GM12878 (cell line): ENCODE data around the gene CACNG5. TPM values are rescaled to one million over a fixed set of nuclear protein-coding genes. Genes with fewer than 3 reads are reported as not detected.

Source experiments
- ATAC-seq: fragments of 200-7000 bp; cut with Tn5 transposase; 3 replicates; pipeline ENCODE4 v1.9.1; 2020; ENCODE audit warnings: mild to moderate bottlenecking, moderate library complexity
- BruUV-seq: library from RNA; stranded (reverse); fragments of 400-500 nt; replicated peaks from 2 replicates; lab custom pipeline; 2021; lab: Mats Ljungman, UMichigan
- CTCF ChIA-PET: fragments of 300-600 bp; sonication (Branson Sonifier 250); formaldehyde crosslinking; extraction: SDS; loops from one replicate; lab custom pipeline; 2021; ENCODE audit warnings: inconsistent platforms; lab: Yijun Ruan, JAX
- POLR2A ChIA-PET: fragments of 350-600 bp; formaldehyde crosslinking; extraction: SDS; loops from one replicate; lab custom pipeline; 2021; ENCODE audit warnings: inconsistent platforms; lab: Charles Lee
- RAD21 ChIA-PET: fragments of 300-600 bp; sonication (Branson Sonifier 250); formaldehyde crosslinking; loops from one replicate; lab custom pipeline; 2023; ENCODE audit warnings: antibody characterized with exemption; ENCODE audit not compliant: unreplicated experiment; lab: Charles Lee
- SMC1A ChIA-PET: fragments of 300-600 bp; sonication (Branson Sonifier 250); formaldehyde crosslinking; loops from one replicate; lab custom pipeline; 2023; ENCODE audit not compliant: unreplicated experiment, uncharacterized antibody; lab: Charles Lee
- DNase-seq: peaks from one replicate; pipeline ENCODE4 v3.0.0-alpha.2; 2011; ENCODE audit warnings: low read depth, low spot score
- FAIRE-seq: peaks from 3 replicates; lab custom pipeline; 2011; peaks lifted over from hg19 to GRCh38; lab: Jason Lieb, UNC
- H2AFZ ChIP-seq: 2 replicates; pipeline ENCODE4 v1.6.0; 2011; ENCODE audit warnings: low read depth, low read length, control low read depth; ENCODE audit not compliant: control insufficient read depth
- H3K27ac ChIP-seq: 2 replicates; pipeline ENCODE4 v1.5.1; 2011; ENCODE audit warnings: control low read depth; ENCODE audit not compliant: control insufficient read depth, insufficient read depth
- H3K27me3 ChIP-seq, 2 experiments: replicated peaks in 1 of 2; 2 replicates each; pipeline versions ENCODE4 v1.6.0 to v1.6.1; 2011; ENCODE audit warnings: low read length in 1 of 2; ENCODE audit not compliant: control insufficient read depth in 2 of 2, insufficient read depth in 2 of 2
- H3K36me3 ChIP-seq, 2 experiments: 2 replicates each; pipeline ENCODE4 v1.5.1; 2011; ENCODE audit warnings: low read length in 1 of 2; ENCODE audit not compliant: control insufficient read depth in 2 of 2, insufficient read depth in 2 of 2
- H3K4me1 ChIP-seq: 2 replicates; pipeline ENCODE4 v1.6.1; 2011; ENCODE audit warnings: mild to moderate bottlenecking, low read length, moderate library complexity, mixed read lengths; ENCODE audit not compliant: control insufficient read depth, insufficient read depth
- H3K4me2 ChIP-seq: 2 replicates; pipeline ENCODE4 v1.6.0; 2011; ENCODE audit warnings: control low read depth; ENCODE audit not compliant: control insufficient read depth, insufficient read depth
- H3K4me3 ChIP-seq: fragments of 200-600 bp; sonication (generic); 2 replicates; pipeline ENCODE4 v1.5.1; 2016
- H3K79me2 ChIP-seq: 2 replicates; pipeline ENCODE4 v1.6.0; 2011; ENCODE audit warnings: low read length; ENCODE audit not compliant: control insufficient read depth, insufficient read depth
- H3K9ac ChIP-seq: 2 replicates; pipeline ENCODE4 v1.8.0; 2011; ENCODE audit warnings: low read length, control low read depth, mixed read lengths; ENCODE audit not compliant: control insufficient read depth, insufficient read depth
- H3K9me3 ChIP-seq: replicated peaks from 3 replicates; pipeline ENCODE4 v1.5.1; 2011; ENCODE audit warnings: mild to moderate bottlenecking, low read length; ENCODE audit not compliant: control insufficient read depth, insufficient read depth
- H4K20me1 ChIP-seq: 2 replicates; pipeline ENCODE4 v1.6.0; 2011; ENCODE audit not compliant: control insufficient read depth, insufficient read depth
- BRCA1 ChIP-seq: IDR thresholded peaks from 2 replicates; pipeline ENCODE4 v1.6.1; 2011; ENCODE audit warnings: low read depth, low read length, improper control_type of control experiment
- GATAD2B ChIP-seq: fragments of 450-650 bp; conservative IDR thresholded peaks from 2 replicates; pipeline ENCODE4 v1.6.1; 2017; ENCODE audit warnings: low read depth, mild to moderate bottlenecking, moderate library complexity
- HDAC2 ChIP-seq: fragments of 200-600 bp; sonication (generic); IDR thresholded peaks from 2 replicates; pipeline ENCODE4 v1.6.1; 2017
- JUND ChIP-seq: IDR thresholded peaks from 2 replicates; pipeline ENCODE4 v1.6.1; 2012; ENCODE audit warnings: low read depth, mild to moderate bottlenecking, low read length, improper control_type of control experiment, moderate library complexity
- MEF2B ChIP-seq: fragments of 450-650 bp; IDR thresholded peaks from 2 replicates; pipeline ENCODE4 v1.6.1; 2018; ENCODE audit warnings: mild to moderate bottlenecking, moderate library complexity; ENCODE audit not compliant: partially characterized antibody, poor library complexity, severe bottlenecking
- RB1 ChIP-seq: fragments of 450-650 bp; formaldehyde crosslinking; IDR thresholded peaks from 2 replicates; pipeline ENCODE4 v1.6.1; 2017; ENCODE audit warnings: mild to moderate bottlenecking, borderline replicate concordance
- SMARCA5 ChIP-seq: fragments of 450-650 bp; IDR thresholded peaks from 2 replicates; pipeline ENCODE4 v1.6.1; 2017; ENCODE audit warnings: mild to moderate bottlenecking
- TCF12 ChIP-seq: IDR thresholded peaks from 2 replicates; pipeline ENCODE4 v1.6.1; 2011; ENCODE audit warnings: low read depth, mild to moderate bottlenecking, low read length
- ZNF384 ChIP-seq: IDR thresholded peaks from 2 replicates; pipeline ENCODE4 v1.6.1; 2012; ENCODE audit warnings: low read depth, mild to moderate bottlenecking, low read length, improper control_type of control experiment, borderline replicate concordance
- WGBS: methylation state at CpG from one replicate; pipeline ENCODE4 v1.1.6; 2016; ENCODE audit warnings: low lambda C conversion rate; ENCODE audit not compliant: insufficient replicate concordance, insufficient coverage; ENCODE audit errors: missing lambda C conversion rate; 5-methylcytosine and 5-hydroxymethylcytosine counted together
- in situ Hi-C: fragments of 300-500 bp; cut with MboI; formaldehyde crosslinking; loops from 9 replicates; pipeline ENCODE4 v1.14.3; 2018; ENCODE audit warnings: mixed read lengths
- intact Hi-C: fragments of 100-400 bp; cut with micrococcal nuclease; formaldehyde crosslinking; loops from one replicate; pipeline ENCODE4 v1.14.2; 2022; ENCODE audit not compliant: unreplicated experiment
- polyA plus RNA-seq, 11 experiments: library from polyadenylated mRNA; depleted of rRNA in 4 of 11; unstranded in 6 of 11; stranded (reverse) in 5 of 11; fragments of >200 nt; fragmentation: Nextera tagmentation in 4 of 11; fragmentation: Illumina TruSeq in 1 of 11; extraction: Ambion mirVana in 4 of 11; extraction: Trizol in 1 of 11; gene quantifications; 1 replicate in 1 of 11; 2 replicates in 10 of 11; pipeline versions ENCODE4 v1.2.1 to v1.2.3, GENCODE V29; 2011 to 2016; ENCODE audit warnings: inconsistent platforms in 2 of 11, missing spikeins in 2 of 11, low read depth in 1 of 11
- total RNA-seq, 4 experiments: library from RNA; depleted of rRNA in 3 of 4; stranded (reverse); fragments of >200 nt in 3 of 4; fragmentation: Illumina TruSeq in 1 of 4; extraction: Trizol in 1 of 4; gene quantifications; 2 replicates each; pipeline versions ENCODE4 v1.2.1 to v1.2.3, GENCODE V29; 2013 to 2021
- TF ChIP-seq, protein P1 (sequence below): IDR thresholded peaks from 2 replicates; pipeline ENCODE4 v1.6.1; 2011; ENCODE audit warnings: mild to moderate bottlenecking, low read depth, low read length, moderate library complexity; ENCODE audit not compliant: insufficient replicate concordance

The CACNG5 gene
- total and polyA plus RNA-seq, 10 of the 15 experiments (the other 5 are each of a cell fraction or from before 2014, with no cell fraction given): not detected

DNA sequence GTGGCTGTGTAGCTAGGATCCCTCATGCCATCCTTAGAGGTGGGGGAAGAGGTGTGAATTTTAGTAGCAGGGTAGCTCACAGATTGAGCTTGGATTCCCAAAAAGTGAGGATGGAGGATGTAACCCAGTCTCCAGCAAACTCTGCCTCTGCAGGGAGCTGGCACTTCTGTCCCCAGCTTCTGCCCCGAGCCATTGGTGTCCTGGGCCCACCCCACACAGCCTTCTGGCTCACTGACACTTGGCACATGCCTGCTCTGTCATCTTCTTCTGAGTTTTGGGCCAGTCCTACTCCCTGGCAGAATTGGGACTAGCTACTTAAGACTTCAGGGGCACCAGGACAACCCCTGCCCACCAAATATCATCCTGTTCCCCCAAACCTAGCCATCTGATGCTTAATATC is 2.3 kb downstream of the CACNG5 start:
- RAD21 ChIA-PET: no interaction called here
- no TSS peak for BruUV-seq

DNA sequence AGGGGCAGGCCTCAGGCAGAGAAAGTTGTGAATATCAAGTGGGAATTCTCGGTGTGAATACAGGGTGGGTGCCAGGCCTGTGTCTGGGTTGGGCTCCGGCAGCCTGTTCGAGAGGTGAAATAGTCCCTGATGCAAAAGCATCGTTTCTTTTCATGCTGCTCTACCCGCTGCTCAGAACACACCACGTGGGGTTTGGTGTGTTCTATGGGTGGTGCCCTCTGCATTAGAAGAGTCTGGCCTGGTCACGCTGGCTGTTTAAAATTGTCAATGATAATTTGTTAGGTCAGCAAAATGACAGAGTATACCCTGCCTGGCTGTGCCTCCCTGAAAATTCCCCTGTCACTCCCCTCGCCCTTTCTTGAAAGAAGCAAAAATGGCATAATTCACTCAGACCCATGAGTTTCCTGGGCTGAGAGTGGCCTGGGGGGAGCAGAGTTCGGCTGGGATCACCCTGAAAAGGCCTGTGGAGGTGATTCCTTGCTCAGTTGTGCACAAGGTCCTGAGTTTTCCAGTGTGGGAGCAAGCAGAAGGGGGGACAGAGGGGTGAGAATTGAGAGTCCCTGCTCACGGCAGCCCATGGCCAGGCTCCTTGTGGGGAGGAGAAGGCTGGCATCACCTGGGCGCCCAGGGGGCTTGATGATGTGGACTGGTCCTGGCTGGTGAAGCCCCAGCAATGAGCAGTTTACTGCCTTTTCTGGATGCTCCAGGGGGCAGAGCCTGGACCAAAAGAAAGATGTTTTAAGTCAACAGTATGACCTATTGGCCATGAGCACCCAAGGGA is 3.2 kb downstream of the CACNG5 start:
- CTCF ChIA-PET: interaction anchor here (0.6 kb wide), 1 partner anchor 548 kb away, joined by 5 read pairs; no protein-coding TSS in a partner anchor
- Histone ChIP-seq H3K4me2 (no peak overlapping the region), H3K9ac (no peak overlapping the region), H3K9me3 (no peaks in the 10 kb centered on the region), H2AFZ (no peak overlapping the region), H3K27me3 (no peaks in the 10 kb centered on the region; a peak in 1 of 4 replicates), H3K4me3 (no peak overlapping the region), H3K36me3 (no peaks in the 10 kb centered on the region), H3K4me1 (no peaks in the 10 kb centered on the region), H4K20me1 (no peaks in the 10 kb centered on the region), H3K79me2 (no peaks in the 10 kb centered on the region), H3K27ac (no peak overlapping the region)
- ATAC-seq: no peak
- no TSS peak for BruUV-seq
- no peak for TF ChIP-seq JUND
- TF ChIP-seq SMARCA5: no peak
- TF ChIP-seq RB1: no peak
- TF ChIP-seq BRCA1: no peak
- TF ChIP-seq HDAC2: no peak
- TF ChIP-seq GATAD2B: no peak
- RAD21 ChIA-PET: no interaction called here
- no peak for DNase-seq
- in situ Hi-C loops: no loop called here
- SMC1A ChIA-PET: interaction anchor here (0.6 to 1.1 kb wide), 2 partner anchors 17 to 71 kb away, joined by 3 read pairs; no protein-coding TSS in a partner anchor
- no peak for FAIRE-seq
- intact Hi-C loops: no loop called here
- POLR2A ChIA-PET: no interaction called here
- 27% methylated on average over 11 of the region's 11 CpGs for WGBS

More for the DNA sequence above, 2.3 kb downstream of the CACNG5 start:
- intact Hi-C loops (no loop called here), in situ Hi-C loops (no loop called here)
- ChIA-PET SMC1A (interaction anchor here (0.6 to 1.1 kb wide), 2 partner anchors 18 to 72 kb away, joined by 3 read pairs; no protein-coding TSS in a partner anchor), POLR2A (no interaction called here), CTCF (no interaction called here)
- Histone ChIP-seq H3K27me3 (no peaks in the 10 kb centered on the region; a peak in 1 of 4 replicates), H2AFZ (no peak overlapping the region), H3K36me3 (no peaks in the 10 kb centered on the region), H4K20me1 (no peaks in the 10 kb centered on the region), H3K9me3 (no peaks in the 10 kb centered on the region), H3K4me3 (no peak overlapping the region), H3K4me1 (no peaks in the 10 kb centered on the region), H3K9ac (no peak overlapping the region), H3K4me2 (no peak overlapping the region), H3K27ac (no peak overlapping the region), H3K79me2 (no peaks in the 10 kb centered on the region)
- FAIRE-seq (no peak), DNase-seq (no peak), ATAC-seq (no peak)
- WGBS: 0% methylated on average over 1 of the region's 1 CpG
- TF ChIP-seq TCF12 (no peak), MEF2B (no peak), ZNF384 (no peak)
- TF ChIP-seq, protein P1, sequence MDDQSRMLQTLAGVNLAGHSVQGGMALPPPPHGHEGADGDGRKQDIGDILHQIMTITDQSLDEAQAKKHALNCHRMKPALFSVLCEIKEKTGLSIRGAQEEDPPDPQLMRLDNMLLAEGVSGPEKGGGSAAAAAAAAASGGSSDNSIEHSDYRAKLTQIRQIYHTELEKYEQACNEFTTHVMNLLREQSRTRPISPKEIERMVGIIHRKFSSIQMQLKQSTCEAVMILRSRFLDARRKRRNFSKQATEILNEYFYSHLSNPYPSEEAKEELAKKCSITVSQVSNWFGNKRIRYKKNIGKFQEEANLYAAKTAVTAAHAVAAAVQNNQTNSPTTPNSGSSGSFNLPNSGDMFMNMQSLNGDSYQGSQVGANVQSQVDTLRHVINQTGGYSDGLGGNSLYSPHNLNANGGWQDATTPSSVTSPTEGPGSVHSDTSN: no peak
